Right lobe of liver (tissue), 4 donors: Measurements from ENCODE around the gene HCAR1.
"Not testable (repeated sequence)": the region's sequence is repeated elsewhere in the genome, so short reads cannot be mapped to it uniquely, and the experiment has no call there.

Experiments
- CTCF ChIP-seq, 4 donors: fragments of 200-600 bp in 3 of 4; fragments of 450-650 bp in 1 of 4; IDR thresholded peaks; one replicate each; pipeline versions ENCODE4 v1.5.1 to v1.8.0; 2016 to 2022; ENCODE audit warnings: antibody characterized with exemption in 4 of 4, mild to moderate bottlenecking in 2 of 4
- POLR2A ChIP-seq: fragments of 450-650 bp; IDR thresholded peaks from one replicate; pipeline ENCODE4 v1.6.1; 2017; ENCODE audit warnings: antibody characterized with exemption, mild to moderate bottlenecking
- donor health status: DM: no; HTN: no; CAD: no.
- donor health status: DM: no; HTN: no; CAD: no.
- donor health status: DM: no; HTN: yes; CAD: no.

DNA sequence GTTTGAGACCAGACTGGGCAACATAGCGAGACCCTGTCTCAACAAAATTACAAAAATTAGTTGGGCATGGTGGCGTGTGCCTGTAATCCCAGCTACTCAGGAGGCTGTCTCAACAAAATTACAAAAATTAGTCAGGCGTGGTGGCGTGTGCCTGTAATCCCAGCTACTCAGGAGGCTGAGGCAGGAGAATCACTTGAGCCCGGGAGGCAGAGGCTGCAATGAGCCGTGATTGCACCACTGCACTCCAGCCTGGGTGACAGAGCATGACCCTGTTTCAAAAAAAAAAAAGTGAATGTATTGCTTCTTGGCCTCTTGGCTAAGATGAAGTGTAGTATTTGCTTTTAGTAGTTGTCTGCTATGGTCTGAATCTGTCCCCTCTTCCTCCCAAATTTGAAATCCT lies 49.7 kb downstream of the HCAR1 start:
- TF ChIP-seq POLR2A; CTCF (IDR thresholded peaks at IDR 0.05): not testable (repeated sequence)
